Activated CD8-positive, alpha-beta memory T cell treated with anti-CD3 and anti-CD28 coated beads, Interleukin-2, amount 50 U/mL, for 24 hours (primary cell): ENCODE measurements around the gene ANKMY2.
"Not testable (repeated sequence)": the region's sequence is repeated elsewhere in the genome, so short reads cannot be mapped to it uniquely, and the experiment has no call there.

Experiments
- DNase-seq: peaks from one replicate; pipeline ENCODE4 v3.0.0-alpha.2; 2020; ENCODE audit errors: extremely low read depth

The ANKMY2 gene

DNA sequence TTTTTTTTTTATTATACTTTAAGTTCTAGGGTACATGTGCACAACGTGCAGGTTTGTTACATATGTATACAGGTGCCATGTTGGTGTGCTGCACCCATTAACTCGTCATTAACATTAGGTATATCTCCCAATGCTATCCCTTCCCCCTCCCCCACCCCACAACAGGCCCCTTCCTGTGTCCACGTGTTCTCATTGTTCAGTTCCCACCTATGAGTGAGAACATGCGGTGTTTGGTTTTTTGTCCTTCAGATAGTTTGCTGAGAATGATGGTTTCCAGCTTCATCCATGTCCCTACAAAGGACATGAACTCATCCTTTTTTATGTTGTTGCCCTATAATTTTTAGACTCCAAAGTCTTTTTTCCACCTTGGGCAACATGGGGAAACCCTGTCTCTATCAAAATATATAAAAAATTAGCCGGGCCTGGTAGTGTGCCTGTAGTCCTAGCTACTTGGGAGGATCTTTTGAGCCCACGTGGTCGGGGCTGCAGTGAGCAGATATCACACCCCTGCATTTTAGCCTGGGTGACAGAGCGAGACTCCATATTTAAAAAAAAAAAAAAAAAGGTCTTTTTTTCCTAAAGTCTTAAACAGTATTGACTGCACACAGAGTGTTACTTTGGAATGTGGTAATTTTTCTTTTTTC is 14.4 kb upstream of the ANKMY2 start:
- DNase-seq = not testable (repeated sequence)

DNA sequence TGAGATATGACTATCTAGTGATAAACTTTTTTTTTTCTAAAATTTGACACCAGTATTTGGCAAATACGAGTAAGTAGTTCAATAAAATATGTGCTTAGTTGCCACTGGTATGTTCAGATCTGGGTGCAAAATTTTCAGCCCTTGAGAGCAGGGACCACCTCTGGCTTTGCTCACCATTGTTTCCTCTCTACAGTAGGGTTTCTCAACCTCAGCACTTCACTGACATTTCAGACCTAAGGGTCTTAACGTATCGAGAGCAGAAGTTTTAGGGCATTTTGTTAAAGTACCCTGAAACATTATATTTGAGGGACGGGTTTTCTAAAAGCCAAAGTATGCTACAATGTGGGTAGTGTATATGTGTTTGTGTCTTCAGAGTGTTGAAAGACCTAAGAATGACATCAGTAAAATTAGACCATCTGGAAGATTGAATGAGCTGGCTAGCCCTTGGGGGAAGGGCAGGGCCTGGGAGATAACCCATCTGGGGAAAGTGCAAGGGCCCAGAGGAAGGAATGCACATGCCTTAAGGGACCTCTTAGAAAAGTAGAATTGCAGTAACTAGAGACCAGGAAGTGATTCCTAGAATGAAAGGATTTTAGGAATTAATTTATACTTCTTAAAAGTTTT is 12.2 kb upstream of the ANKMY2 start:
- no peak for DNase-seq

DNA sequence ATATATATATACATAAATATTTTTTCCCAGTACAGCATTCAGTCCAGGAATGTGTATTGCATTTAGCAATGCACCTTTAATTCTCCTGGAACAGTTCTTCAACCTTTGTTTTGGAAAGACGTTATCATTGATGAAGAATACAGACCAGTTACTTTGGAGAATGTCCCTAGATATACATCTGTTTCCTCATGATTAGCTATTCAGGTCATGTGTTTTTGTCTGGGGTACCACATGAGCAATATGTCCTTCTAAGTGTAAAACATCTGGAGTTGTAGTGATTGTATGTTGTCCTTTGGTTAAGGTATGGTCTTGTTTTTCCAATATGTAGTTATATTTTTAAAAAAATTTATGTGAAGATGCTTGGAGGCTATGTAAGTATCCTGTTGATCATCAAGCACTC is 10.6 kb upstream of the ANKMY2 start:
- no peak for DNase-seq

DNA sequence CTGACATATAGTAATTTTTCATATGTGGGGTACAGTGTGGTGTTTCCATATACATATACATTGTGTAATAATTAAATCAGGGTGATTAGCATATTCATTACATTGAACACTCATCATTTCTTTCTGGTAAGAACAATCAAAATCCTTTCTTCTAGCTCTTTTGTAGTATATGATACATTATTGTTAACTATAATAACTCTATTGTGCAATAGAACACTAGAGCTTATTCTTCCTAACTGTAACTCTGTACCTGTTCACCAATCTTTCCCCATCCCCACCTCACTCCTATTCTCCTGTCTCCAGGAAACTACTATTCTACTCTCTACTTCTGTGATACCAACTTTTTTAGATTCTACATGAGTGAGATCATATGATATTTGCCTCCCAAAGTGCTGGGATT is 9.8 kb upstream of the ANKMY2 start:
- no peak for DNase-seq

DNA sequence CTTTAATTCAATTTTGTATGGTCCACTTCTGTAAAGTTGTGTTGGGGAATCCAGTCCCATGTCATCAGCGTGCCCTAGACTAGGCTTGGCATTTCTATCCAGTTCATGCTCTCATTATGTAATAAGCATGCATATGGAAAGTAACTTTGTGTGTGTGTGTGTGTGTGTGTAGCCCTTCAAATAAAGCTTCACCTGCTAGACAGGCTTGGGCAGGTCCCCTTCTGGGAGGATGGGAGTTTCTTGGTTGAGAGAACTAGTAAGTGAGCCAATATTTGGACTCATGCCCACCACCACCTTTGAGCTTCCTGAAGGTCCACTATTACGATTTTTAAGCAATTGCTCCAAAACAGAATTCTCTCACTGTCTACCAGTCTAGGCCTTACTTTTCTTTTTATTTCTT is 7.3 kb upstream of the ANKMY2 start:
- no peak for DNase-seq

DNA sequence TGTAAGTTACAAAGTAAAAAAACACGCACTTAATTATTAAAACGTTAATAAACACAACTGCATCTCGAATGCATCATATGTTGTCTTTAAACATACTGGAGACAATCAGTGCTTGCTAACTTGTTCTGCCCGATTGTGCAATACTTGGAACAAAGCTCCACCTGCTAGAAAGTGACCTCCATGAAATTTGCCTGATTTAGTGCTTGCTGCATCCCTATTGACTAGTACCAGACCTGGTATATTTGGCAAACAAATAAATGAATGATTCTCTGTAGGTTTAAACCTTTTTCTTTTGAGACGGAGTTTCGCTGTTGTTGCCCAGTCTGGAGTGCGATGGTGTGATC is 6.7 kb upstream of the ANKMY2 start:
- no peak for DNase-seq

DNA sequence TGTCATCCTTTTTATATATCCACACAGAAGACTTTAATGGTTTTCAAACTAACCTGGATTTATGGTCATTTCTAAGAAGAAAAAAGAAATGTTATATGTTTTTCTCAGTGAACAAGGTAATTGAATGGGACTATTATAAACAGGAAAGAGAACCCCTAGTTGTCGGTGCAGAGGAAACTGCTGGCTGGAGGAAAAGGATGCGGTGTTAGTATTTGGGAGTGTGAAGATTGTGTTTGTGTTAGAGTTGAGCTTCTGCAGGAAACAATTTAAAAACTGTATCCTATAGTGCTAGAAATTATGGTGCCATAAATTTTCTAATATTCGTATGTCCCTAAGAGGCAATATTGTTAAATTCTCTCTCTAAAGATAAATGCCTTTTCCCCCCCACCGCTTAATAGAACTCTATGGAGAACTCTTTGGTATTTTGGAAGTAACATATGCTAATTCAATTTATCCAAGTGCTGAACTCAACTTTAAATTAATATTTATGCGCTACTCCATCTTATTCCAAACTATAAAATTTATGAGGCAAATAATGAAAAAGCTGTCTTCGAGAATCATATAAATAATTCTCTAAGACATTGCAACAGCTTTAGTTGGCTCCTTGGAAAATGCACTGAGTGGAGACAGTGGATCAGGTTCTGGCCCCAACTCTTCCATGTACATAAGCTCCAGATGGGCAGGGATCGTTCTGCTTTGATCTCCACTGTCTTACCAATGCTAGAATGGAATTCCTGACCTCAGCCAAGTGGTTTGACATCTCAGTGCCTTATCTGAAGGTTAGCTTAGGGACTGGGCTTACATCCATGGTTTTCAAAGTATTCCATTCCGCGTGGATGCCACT is 6.1 kb upstream of the ANKMY2 start:
- no peak for DNase-seq

DNA sequence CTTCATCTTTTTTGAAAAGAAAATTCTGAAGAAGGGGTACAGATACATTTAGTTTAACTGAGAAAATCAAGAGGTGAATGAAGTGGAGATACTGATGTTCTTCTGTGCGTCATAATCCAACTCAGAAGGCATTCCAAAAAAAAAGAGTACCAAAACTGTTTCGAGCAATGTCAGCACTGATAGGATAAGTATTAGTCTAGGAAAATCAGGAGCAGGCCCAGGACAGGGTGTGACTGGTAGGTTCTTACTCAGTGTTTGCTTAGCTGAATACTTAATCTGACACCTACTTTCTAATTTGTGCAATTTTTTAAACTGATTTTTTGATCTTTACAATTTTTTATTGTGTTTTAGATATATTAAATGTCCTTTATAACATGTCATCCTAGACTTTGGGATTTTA is 4.7 kb upstream of the ANKMY2 start:
- no peak for DNase-seq

DNA sequence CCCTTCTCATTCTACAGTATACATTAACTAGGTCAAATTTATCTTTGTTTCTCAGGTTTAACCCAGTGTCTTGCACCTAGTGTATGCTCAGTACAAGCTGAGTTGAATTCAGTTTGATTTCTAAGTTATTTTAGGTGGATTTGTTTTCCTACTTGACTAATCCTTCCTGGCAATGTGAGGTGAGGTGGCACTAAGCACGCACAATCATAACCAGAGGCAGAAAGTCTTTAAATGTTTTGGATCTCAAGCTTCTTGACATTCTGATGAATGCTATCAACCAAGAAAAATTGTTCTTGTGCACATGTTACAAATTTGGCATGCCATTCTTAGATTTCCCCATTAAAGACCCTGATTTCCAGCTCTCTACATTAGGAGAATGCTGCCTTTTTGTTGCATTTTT is 3.6 kb upstream of the ANKMY2 start:
- no peak for DNase-seq

DNA sequence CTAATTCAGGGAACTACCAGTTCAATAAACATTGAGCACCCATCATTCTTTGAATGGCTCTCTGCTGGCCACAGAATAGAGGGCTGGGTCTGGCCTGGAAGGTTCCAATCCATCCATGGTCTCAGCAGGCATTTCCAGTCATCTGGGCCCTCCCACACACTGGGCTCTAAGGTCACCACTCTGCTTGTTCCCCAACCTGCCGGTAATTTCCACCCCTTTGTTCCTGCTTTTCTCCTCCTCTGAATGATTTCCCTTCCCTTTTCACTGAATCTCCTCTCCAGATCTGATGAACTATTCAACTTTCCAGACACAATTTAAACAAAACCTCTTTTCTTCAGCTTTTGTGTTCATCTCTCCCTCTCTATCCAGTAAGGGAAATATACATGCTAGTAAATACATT is 3.0 kb upstream of the ANKMY2 start:
- DNase-seq = no peak

DNA sequence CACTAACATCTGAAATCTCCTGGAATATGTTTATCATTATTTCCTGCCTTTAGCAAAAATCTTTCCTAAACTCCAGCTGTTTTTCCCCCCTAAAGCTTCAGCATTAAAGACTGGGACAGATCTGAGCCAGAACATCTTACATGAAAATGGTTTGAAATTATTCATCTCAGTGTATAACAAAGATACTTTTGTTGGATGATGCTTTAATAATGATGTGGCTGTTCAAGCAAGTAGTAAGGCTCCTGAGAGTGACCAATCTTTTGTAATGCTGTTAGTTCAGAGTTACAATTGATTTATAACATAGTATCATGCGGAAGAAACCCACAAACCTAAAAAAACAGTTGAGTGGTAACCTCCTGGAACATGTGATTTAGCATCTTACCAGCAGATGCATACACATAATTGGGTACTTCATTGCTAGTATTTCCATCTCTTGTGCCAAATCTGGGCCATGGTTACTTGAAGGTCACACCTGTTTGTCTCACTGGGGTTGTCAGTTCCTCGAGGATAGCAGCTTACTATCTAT is 1.9 kb upstream of the ANKMY2 start:
- no peak for DNase-seq

DNA sequence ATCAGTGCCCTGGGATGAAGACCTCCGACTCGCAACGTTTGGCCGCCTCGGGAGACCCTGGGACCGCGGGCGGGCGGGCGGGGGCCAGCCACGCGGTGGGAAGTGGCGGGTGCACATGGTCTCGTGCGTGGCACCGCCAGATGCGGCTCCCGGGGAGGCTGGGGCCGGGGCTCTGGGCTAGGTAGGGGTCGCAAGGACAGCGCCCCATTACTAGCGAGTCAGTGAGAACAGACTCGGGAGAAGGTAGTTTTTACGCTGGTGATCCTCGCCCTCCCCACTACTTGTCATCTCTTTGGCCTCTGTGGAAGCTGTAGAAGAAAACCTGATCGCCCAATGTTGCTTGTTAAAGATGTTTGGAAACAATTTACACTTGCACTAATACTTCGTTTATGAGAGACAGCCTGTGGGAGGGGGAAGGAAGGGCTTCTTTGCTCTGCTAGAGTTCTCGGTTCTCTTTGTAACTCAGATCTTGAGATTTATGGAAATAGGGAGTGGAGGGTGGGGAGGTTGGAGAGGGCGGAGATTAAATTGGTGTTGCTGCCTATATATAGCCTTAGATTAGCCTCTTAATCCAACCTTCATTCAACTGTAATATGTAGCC is 1.0 kb upstream of the ANKMY2 start:
- no peak for DNase-seq

DNA sequence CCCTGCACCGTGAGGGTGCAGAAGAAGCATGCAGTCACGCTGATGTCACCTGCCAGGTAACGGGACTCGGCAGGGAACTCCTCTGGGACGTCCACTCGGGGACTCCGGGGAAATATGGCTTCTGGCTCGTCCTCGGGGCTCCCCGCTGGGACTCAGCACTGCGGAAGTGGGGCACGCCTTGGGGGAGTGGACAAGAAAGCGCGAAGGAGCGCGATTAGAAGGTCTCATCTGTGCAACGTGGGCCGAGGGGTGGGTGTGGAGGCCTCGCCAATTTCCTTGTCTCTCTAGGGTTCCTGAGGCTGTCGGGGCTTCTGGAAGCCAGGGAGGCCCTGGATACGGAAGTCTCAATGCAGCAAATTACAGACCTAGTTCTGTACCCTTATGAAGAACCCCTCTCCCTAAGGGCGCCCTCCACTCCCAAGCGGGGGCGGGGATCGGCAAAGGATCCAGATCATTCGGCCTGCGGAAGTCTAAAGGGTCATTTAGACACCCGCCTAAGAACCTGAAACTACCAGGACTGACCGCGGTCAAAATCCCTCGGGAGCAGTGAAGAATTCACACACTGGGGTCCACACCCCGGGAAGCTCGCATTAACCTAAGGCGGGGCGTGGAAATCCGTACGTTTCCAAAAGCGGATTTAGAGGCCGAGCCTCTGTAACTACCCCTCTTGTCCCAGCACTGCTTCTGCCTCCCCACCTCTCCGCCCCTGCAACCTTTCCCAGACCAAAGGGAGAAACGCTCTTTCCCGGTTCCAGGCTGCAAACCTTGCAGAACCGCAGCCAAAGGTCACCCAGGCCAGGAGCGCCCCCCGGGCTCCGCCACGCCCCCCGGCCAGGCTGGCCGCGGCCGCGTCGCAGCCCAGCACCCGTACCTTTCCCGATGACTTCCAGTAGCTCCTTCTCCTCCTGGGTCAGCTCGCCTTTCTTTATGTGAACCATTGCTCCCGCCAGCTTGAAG is 640 bp downstream of the ANKMY2 start:
- DNase-seq = no peak

DNA sequence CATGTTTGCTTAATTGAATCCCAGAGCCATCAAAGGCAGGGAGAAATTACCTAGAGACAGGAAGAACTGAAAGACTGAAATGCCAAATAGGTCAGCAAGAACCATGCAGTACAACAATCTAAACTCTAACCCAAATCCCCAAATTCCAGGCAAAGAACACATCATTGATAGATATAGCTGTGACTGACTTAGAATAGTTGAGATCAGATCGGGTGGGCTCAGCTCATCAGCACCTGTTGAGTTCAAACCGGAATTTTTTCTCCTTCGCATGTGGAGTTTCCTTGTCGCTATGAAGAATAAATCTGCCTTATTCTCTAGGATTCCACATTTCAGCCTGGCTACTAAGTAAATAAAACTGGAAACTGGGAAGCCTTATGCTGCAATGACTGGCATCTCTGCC is 1.4 kb downstream of the ANKMY2 start:
- DNase-seq = no peak

DNA sequence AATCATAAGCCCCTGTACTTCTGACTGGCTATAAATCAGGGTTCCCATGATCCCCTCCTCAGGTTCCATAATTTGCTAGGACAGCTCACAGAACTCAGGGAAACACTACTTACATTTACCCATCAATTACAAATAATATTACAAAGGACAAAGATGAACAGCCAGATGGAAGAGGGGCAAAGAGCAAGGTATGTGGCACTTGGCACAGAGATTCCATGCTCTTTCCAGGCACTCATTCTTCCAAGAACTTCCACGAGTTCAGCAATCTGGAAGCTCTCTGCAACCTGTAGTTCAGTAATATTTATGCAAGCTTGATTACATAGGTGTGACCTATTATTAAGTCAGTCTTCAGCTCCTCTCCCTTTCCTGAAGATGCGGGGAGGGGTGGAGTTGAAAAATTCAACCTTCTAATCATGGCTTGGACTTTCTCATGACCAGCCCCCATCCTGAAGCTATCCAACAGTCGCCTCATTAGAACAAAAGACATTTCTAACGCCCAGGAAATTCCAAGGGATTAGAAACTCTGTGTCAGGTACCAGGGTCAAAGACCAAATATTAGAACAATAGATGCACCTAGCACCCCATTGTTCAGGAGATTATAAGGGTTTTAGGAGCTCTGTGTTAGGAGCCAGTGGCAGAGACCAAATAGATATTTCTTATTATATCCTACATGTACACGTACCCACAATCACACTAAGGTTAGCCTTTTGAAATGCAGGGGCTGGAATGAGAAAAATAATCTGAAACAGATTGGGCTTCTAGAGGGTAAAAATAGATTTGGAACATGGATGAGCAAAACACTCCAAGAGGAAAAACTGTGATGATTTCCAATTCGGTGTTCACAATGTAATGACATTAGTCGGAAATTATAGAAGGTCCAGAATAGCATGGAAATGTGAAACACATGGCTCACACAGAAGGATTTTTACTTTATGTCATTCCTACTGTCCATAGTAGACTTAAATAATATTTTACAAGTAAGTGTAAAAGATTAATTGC is 7.0 kb downstream of the ANKMY2 start:
- no peak for DNase-seq

DNA sequence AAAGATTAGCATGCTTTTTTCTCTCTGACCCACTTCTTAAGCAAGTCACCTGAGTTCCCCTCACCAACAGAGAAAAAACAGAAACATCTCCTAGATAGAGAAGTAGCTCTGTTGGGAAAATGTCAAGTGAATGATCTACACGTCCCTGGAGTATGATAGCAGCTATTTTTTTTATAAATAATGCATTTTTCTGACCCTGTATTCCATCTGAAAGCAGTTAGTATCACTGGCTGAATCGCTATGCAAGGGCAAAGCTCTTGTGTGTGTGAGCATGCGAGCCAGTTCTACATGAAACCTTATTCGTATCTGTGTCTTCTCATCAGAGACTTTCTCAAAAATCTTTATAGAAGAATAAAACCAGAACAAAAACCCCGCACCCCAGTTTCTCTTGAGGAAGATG is 8.2 kb downstream of the ANKMY2 start:
- no peak for DNase-seq

DNA sequence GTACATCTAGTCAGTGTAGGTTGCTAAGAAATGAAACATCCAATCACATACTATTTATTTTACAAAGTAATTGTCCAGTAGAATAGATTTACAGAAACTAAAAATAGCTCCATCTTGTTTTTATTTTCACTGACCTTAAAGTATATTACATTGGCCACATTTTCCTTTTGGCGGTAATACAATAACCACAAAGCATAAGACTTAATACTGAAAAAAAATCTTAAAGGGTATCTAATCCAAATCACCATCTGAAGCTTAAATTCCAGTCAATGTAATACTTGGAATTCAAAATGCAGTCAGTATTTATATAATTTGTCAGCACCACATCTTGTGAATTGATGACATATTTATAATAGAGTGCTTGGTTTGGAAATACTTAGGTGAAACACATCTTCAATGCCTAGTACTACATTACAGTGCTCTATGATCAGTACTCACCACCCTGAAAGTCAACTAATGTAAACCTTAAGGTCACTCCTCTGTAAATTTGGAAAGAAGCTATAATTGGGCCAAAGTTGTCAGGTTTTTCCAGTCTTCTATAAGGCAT is 8.9 kb downstream of the ANKMY2 start:
- DNase-seq = no peak

DNA sequence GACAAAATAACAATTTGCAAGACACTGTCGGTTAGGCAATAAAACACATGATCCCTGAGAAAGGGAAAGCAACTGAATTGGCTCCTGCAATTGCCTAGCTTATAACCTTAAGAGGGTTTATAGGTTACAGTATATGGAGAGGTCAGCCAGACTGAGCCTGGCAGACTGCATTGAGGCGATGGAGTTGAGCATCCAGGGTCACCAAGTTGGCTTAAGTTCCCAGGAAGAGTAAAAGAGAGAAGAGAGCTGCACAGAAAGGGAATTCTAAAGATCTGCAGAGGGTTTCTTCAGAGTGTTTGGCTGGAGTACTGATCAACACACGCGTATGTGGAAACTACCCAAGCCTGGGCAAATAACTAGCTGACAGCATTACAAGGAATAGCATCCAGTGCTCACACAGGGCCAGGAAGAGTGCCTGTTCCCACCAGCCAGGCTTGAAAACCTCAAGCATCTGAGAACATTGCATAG is 11.2 kb downstream of the ANKMY2 start:
- DNase-seq = no peak

DNA sequence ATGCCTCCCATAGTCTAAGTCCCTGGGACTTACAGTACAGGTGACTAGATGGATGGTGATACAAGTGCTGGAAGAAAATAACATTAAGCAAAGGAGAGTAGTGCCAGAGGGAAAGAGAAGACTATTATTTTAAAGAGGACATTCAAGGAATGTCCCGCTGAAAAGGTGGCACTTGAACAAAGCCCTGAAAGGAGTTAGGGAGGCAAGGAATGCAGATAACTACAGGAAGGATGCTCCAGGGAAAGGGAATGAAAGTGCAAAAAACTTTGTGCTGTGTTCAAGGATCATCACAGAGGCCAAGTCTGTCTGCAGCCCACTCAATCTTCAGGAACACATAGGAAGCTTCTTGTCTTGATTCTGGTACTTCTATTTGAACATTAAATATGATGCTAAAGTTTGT is 14.9 kb downstream of the ANKMY2 start:
- no peak for DNase-seq

DNA sequence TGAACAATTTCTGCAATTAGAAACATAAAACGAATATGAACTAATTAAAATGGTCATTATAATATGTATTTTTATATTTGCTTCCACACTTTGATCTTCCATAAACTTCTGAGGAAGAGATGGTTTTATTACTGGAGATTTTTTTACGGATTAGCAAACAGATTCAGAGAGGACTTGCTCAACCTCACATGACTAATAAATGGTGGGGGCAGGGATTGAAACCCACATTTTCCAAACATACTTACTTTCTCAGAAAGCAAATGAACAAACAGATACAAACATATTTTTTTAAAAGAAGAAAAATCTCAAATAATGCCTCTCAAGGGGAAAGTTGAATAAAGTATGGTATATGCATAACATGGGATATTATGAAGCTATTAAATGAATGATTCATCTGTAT is 18.3 kb downstream of the ANKMY2 start:
- no peak for DNase-seq
